Calu3 (cell line): ENCODE data around the gene KIF21B. TPM values are rescaled to one million over a fixed set of nuclear protein-coding genes. Genes with fewer than 3 reads are reported as not detected.

Experiments
- BruUV-seq: library from RNA; stranded (reverse); fragments of 400-500 nt; replicated peaks from 2 replicates; lab custom pipeline; 2021; lab: Mats Ljungman, UMichigan
- CTCF ChIA-PET: fragments of 300-600 bp; sonication (Branson Sonifier 250); formaldehyde crosslinking; loops from one replicate; lab custom pipeline; 2022; ENCODE audit warnings: antibody characterized with exemption; lab: Charles Lee
- DNase-seq: peaks from one replicate; pipeline ENCODE4 v3.0.0; 2022
- H3K27ac Mint-ChIP-seq: one replicate; pipeline ENCODE4 v1.8.0; 2022; ENCODE audit warnings: mixed read lengths; ENCODE audit not compliant: unreplicated experiment
- H3K27me3 Mint-ChIP-seq: one replicate; pipeline ENCODE4 v1.8.0; 2022; ENCODE audit warnings: mixed read lengths; ENCODE audit not compliant: unreplicated experiment
- H3K36me3 Mint-ChIP-seq: one replicate; pipeline ENCODE4 v1.8.0; 2022; ENCODE audit warnings: mild to moderate bottlenecking, moderate library complexity, mixed read lengths; ENCODE audit not compliant: insufficient read depth, unreplicated experiment
- H3K4me1 Mint-ChIP-seq: one replicate; pipeline ENCODE4 v1.8.0; 2022; ENCODE audit warnings: mild to moderate bottlenecking, low read depth, mixed read lengths; ENCODE audit not compliant: unreplicated experiment
- H3K4me3 Mint-ChIP-seq: one replicate; pipeline ENCODE4 v1.8.0; 2022; ENCODE audit warnings: mild to moderate bottlenecking, low read depth, moderate library complexity, mixed read lengths; ENCODE audit not compliant: unreplicated experiment
- H3K9me3 Mint-ChIP-seq: one replicate; pipeline ENCODE4 v1.8.0; 2022; ENCODE audit warnings: low read depth, mixed read lengths; ENCODE audit not compliant: unreplicated experiment
- intact Hi-C: fragments of 100-400 bp; cut with micrococcal nuclease; formaldehyde crosslinking; loops from one replicate; pipeline ENCODE4 v1.10.0; 2022; ENCODE audit not compliant: unreplicated experiment
- total RNA-seq: library from RNA; stranded (reverse); gene quantifications from 2 replicates; pipeline ENCODE4 v1.2.3, GENCODE V29; 2022
- TF ChIP-seq, protein P1 (sequence below): fragments of 200-600 bp; IDR thresholded peaks from one replicate; pipeline ENCODE4 v1.8.0; 2022; ENCODE audit warnings: antibody characterized with exemption; ENCODE audit not compliant: unreplicated experiment

The KIF21B gene
- total RNA-seq, 1 experiment from 2014 or later = 6.7 TPM

DNA sequence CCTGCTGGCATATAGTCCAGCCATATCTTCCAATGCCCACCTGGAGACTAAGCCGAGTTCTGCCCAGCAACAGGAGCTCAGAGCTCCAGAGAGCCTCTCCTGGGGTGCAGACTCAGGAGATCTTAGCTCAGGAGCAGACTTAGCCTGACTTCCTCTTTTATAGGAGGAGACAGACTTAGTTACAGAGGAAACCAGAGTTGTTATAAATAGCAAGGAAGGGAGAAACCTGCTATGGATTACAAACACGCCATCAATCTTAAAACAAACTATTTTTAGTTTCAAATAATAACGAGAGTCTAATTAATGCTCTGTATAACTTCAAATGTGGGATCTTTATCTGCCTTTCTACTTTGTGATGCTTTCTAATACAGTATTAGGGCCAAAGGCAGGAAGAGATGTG, 3.3 kb upstream of the KIF21B start:
- BruUV-seq = no TSS peak
- TF ChIP-seq, protein P1, sequence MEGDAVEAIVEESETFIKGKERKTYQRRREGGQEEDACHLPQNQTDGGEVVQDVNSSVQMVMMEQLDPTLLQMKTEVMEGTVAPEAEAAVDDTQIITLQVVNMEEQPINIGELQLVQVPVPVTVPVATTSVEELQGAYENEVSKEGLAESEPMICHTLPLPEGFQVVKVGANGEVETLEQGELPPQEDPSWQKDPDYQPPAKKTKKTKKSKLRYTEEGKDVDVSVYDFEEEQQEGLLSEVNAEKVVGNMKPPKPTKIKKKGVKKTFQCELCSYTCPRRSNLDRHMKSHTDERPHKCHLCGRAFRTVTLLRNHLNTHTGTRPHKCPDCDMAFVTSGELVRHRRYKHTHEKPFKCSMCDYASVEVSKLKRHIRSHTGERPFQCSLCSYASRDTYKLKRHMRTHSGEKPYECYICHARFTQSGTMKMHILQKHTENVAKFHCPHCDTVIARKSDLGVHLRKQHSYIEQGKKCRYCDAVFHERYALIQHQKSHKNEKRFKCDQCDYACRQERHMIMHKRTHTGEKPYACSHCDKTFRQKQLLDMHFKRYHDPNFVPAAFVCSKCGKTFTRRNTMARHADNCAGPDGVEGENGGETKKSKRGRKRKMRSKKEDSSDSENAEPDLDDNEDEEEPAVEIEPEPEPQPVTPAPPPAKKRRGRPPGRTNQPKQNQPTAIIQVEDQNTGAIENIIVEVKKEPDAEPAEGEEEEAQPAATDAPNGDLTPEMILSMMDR = no peak
- intact Hi-C loops = no loop called here
- Mint-ChIP-seq H3K4me1 (peaks cover 11% of the 10 kb centered on the region), H3K36me3 (peaks cover 10% of the 10 kb centered on the region), H3K9me3 (no peaks in the 10 kb centered on the region), H3K27ac (no peak overlapping the region), H3K27me3 (peaks cover 27% of the 10 kb centered on the region), H3K4me3 (no peak overlapping the region)
- no peak for DNase-seq
- CTCF ChIA-PET = interaction anchor here (2.3 kb wide), 1 partner anchor 12 kb away, joined by 7 read pairs; no protein-coding TSS in a partner anchor

DNA sequence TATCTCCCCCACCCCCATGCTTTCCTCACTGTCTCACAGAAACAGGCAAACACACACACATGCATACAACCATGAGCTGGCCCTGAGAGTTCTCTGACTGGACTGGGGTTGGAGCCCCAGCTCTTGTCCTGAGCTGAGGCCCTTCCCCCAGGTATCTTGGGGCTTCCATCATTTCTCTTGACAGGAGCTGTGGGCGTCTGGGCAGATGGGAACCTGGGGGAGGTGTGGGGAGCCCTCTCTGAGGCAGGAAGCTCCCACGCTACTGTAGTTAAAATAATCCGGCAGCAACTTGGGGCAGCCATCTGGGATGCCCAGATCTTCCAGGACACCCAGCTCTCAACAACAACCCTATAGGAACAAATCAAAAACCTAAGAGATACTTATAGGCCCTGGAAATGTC, 2.7 kb upstream of the KIF21B start:
- TF ChIP-seq, protein P1 = no peak
- Mint-ChIP-seq H3K36me3 (peaks cover 10% of the 10 kb centered on the region), H3K9me3 (no peaks in the 10 kb centered on the region), H3K4me3 (no peak overlapping the region), H3K27me3 (peaks cover 21% of the 10 kb centered on the region), H3K27ac (no peak overlapping the region), H3K4me1 (peaks cover 17% of the 10 kb centered on the region)
- CTCF ChIA-PET = interaction anchor here (1.1 to 2.3 kb wide), 2 partner anchors 10 to 11 kb away, joined by 4 to 7 read pairs; no protein-coding TSS in a partner anchor
- BruUV-seq = no TSS peak
- DNase-seq = no peak
- intact Hi-C loops = no loop called here

DNA sequence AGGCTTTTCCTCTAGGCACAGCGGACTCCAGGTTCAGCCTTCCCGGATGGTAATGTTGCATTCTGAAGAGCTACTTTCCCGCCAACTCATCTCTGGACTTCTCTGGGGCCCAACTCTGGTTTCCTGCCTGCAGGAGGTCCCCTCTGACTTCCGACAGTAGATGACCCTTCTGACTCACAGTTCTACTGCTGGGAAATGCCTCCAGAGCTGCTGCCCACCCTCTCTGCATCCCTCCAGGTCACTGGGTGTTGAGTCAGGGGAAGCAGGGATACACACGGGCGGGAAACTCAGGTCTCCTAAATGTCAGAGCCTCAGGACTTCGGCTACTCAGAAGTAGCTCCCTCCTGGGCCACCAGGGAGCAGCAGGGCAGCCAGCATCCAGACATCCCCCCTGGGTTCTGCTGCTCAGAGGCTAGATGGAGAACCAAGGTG, 2.1 kb upstream of the KIF21B start:
- BruUV-seq = no TSS peak
- H3K4me1 Mint-ChIP-seq = peaks cover 24% of the 10 kb centered on the region
- H3K27ac Mint-ChIP-seq = no peak overlapping the region
- H3K27me3 Mint-ChIP-seq = peaks cover 14% of the 10 kb centered on the region
- no peak overlapping the region for H3K4me3 Mint-ChIP-seq
- TF ChIP-seq, protein P1 = no peak
- peak; percentile 37 for DNase-seq
- H3K9me3 Mint-ChIP-seq = no peaks in the 10 kb centered on the region
- CTCF ChIA-PET = interaction anchor here (0.8 to 2.3 kb wide), 4 partner anchors 9 to 53 kb away, joined by 4 to 7 read pairs (median 4); no protein-coding TSS in a partner anchor
- intact Hi-C loops = no loop called here
- peaks cover 10% of the 10 kb centered on the region for H3K36me3 Mint-ChIP-seq

DNA sequence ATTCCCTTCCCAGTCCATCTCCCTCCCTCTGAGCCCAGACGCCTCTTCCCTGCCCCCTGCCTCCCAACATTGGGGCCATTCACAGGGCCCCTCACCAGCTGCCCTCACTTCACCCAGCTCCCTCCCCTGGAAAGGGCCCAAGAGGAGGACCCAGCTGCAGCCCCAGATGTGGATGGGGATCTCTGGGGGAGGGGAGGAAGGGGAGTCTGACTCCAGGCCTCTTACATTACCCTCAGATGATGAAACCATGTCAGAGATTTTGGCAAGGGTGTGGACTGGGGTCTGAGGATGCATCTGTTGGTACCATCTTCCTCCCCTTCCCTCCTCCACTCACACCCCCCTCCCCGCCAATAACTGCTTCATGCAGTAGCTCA, 1.1 kb upstream of the KIF21B start:
- BruUV-seq = no TSS peak
- no peak for DNase-seq
- intact Hi-C loops = no loop called here
- peaks cover 15% of the 10 kb centered on the region for H3K36me3 Mint-ChIP-seq
- no peak overlapping the region for H3K4me3 Mint-ChIP-seq
- no peaks in the 10 kb centered on the region for H3K9me3 Mint-ChIP-seq
- H3K4me1 Mint-ChIP-seq = peaks cover 33% of the 10 kb centered on the region
- no peak overlapping the region for H3K27ac Mint-ChIP-seq
- CTCF ChIA-PET = no interaction called here
- peaks cover 8% of the 10 kb centered on the region for H3K27me3 Mint-ChIP-seq
- TF ChIP-seq, protein P1 = no peak
